Measurements from ENCODE around the gene ZNF668. TPM values are rescaled to one million over a fixed set of nuclear protein-coding genes. Genes with fewer than 3 reads are reported as not detected.

Gene ZNF668
- total and polyA plus RNA-seq, 2 of the 13 experiments (the other 11 are each of a cell fraction or from before 2014, with no cell fraction given) = 3.8 to 9.8 TPM

GRCh38 chr16:31022544-31023251, 51.3 kb downstream of the ZNF668 start (continued):
- TF ChIP-seq ZFYVE20 (CRISPR knock-in tag; IDR thresholded peaks at IDR 0.05; ENCODE audit: borderline replicate concordance, low read depth) (no peak), KAT2B (IDR thresholded peaks at IDR 0.05; ENCODE audit: borderline replicate concordance, low read depth, low read length) (no peak), HNRNPH1 (optimal IDR thresholded peaks at IDR 0.05; ENCODE audit: low read depth, low read length) (no peak), MAF1 (CRISPR knock-in tag; IDR thresholded peaks at IDR 0.05; ENCODE audit: borderline replicate concordance) (no peak), ZMAT5 (CRISPR knock-in tag; IDR thresholded peaks at IDR 0.05; ENCODE audit: borderline replicate concordance, low read depth) (no peak), ZNF644 (CRISPR knock-in tag; IDR thresholded peaks at IDR 0.05; ENCODE audit: low read depth) (no peak), ZNF280D (CRISPR knock-in tag; IDR thresholded peaks at IDR 0.05) (no peak), FOXP4 (CRISPR knock-in tag; IDR thresholded peaks at IDR 0.05) (no peak), CEBPZ (IDR thresholded peaks at IDR 0.05; ENCODE audit: low read length) (no peak), BCL6 (CRISPR knock-in tag; IDR thresholded peaks at IDR 0.05) (no peak), DZIP1 (CRISPR knock-in tag; IDR thresholded peaks at IDR 0.05) (no peak), NPAS2 (CRISPR knock-in tag; IDR thresholded peaks at IDR 0.05; ENCODE audit: borderline replicate concordance) (no peak), KDM5B (CRISPR knock-in tag; IDR thresholded peaks at IDR 0.05; ENCODE audit: borderline replicate concordance) (no peak), ZIK1 (CRISPR knock-in tag; IDR thresholded peaks at IDR 0.05; ENCODE audit: borderline replicate concordance, low read depth) (0 out of 2 replicates have a peak, but pooled peaks have one; percentile 51), ZNF703 (CRISPR knock-in tag; IDR thresholded peaks at IDR 0.05; ENCODE audit: borderline replicate concordance) (no peak), CEBPB (IDR thresholded peaks at IDR 0.05; ENCODE audit: borderline replicate concordance, low read depth, low read length) (no peak)

Measured in HepG2 (cell line).